CD1c-positive myeloid dendritic cell (primary cell): Measurements from ENCODE around the gene NOSIP.
"Not testable (repeated sequence)": the region's sequence is repeated elsewhere in the genome, so short reads cannot be mapped to it uniquely, and the experiment has no call there.

ENCODE experiments used
- DNase-seq: peaks from one replicate; pipeline ENCODE4 v3.0.0-alpha.2; 2016; ENCODE audit errors: extremely low spot score

Gene NOSIP

GRCh38 chr19:49580264-49581006 is at the start of gene NOSIP:
Gene NOSIP, minus strand, starts transcription at chr19:49580556. Its CDS starts 19,865 bp downstream, at chr19:49560691.
- peak; percentile 98 for DNase-seq

GRCh38 chr19:49629659-49630058 is 49.3 kb upstream of the NOSIP start:
- DNase-seq = no peak

- no peak for DNase-seq
Measured at GRCh38 chr19:49626226-49626625, 45.9 kb upstream of the NOSIP start.

- DNase-seq = no peak
Measured at GRCh38 chr19:49624967-49625910, 44.9 kb upstream of the NOSIP start.

- DNase-seq = not testable (repeated sequence)
Measured at GRCh38 chr19:49617860-49618259, 37.5 kb upstream of the NOSIP start.

- DNase-seq = no peak
Measured at GRCh38 chr19:49616945-49617344, 36.6 kb upstream of the NOSIP start.

GRCh38 chr19:49616532-49616931 is 36.2 kb upstream of the NOSIP start:
- no peak for DNase-seq

- DNase-seq = no peak
Measured at GRCh38 chr19:49615861-49616260, 35.5 kb upstream of the NOSIP start.

GRCh38 chr19:49614096-49614833 is 33.9 kb upstream of the NOSIP start:
- peak; percentile 33 for DNase-seq

- peak; percentile 13 for DNase-seq
Measured at GRCh38 chr19:49613374-49613773, 33.0 kb upstream of the NOSIP start.

GRCh38 chr19:49609499-49610092 is 29.2 kb upstream of the NOSIP start:
- no peak for DNase-seq

GRCh38 chr19:49605605-49606004 is 25.2 kb upstream of the NOSIP start:
- DNase-seq = no peak

- DNase-seq = no peak
Measured at GRCh38 chr19:49602806-49603205, 22.4 kb upstream of the NOSIP start.

- DNase-seq = no peak
Measured at GRCh38 chr19:49601482-49602038, 21.2 kb upstream of the NOSIP start.

- DNase-seq = peak; percentile 29
Measured at GRCh38 chr19:49599378-49600295, 19.3 kb upstream of the NOSIP start.

GRCh38 chr19:49597703-49597974 is 17.3 kb upstream of the NOSIP start:
- no peak for DNase-seq

- no peak for DNase-seq
Measured at GRCh38 chr19:49596954-49597702, 16.8 kb upstream of the NOSIP start.

GRCh38 chr19:49596407-49596806 is 16.1 kb upstream of the NOSIP start:
- DNase-seq = no peak

- no peak for DNase-seq
Measured at GRCh38 chr19:49595819-49596404, 15.6 kb upstream of the NOSIP start.
